HG03432 (cell line): ENCODE data around the gene OVAAL.

Experiments used
- ATAC-seq: cut with Tn5 transposase; IDR thresholded peaks from one replicate; pipeline ENCODE4 v1.9.1; 2021; ENCODE audit warnings: mild to moderate bottlenecking, moderate library complexity; ENCODE audit not compliant: unreplicated experiment

OVAAL gene

GRCh38 chr1:180603223-180603849 lies 44.6 kb downstream of the OVAAL start:
- no peak for ATAC-seq

GRCh38 chr1:180603850-180604226 lies 45.1 kb downstream of the OVAAL start:
- ATAC-seq, result no peak

- no peak for ATAC-seq
Observed at GRCh38 chr1:180606155-180606554, 47.4 kb downstream of the OVAAL start.

GRCh38 chr1:180609643-180610555 lies 51.1 kb downstream of the OVAAL start:
- ATAC-seq, result no peak

- no peak for ATAC-seq
Observed at GRCh38 chr1:180610556-180611015, 51.8 kb downstream of the OVAAL start.

GRCh38 chr1:180611016-180611930 lies 52.5 kb downstream of the OVAAL start:
- no peak for ATAC-seq

- no peak for ATAC-seq
Observed at GRCh38 chr1:180612632-180613031, 53.9 kb downstream of the OVAAL start.

- ATAC-seq, result no peak
Observed at GRCh38 chr1:180614730-180615129, 56.0 kb downstream of the OVAAL start.

- no peak for ATAC-seq
Observed at GRCh38 chr1:180615493-180616290, 56.9 kb downstream of the OVAAL start.
